Activated T-helper 1 cell treated with anti-CD3 and anti-CD28 coated beads, Interleukin-12 subunit alpha, Interleukin-12 subunit beta, Interleukin-2, Interleukin-4 antibody, amounts not matched to agents 30 ng/mL and 10 ng/mL and 1 ng/mL, durations not matched to agents 14 hours and 24 hours and 36 hours (primary cell): ENCODE data around the gene GTF3C4. TPM values are rescaled to one million over a fixed set of nuclear protein-coding genes. Genes with fewer than 3 reads are reported as not detected.

ENCODE experiments used
- DNase-seq: peaks from one replicate; pipeline ENCODE4 v3.0.0; 2021; ENCODE audit warnings: low spot score
- H3K27ac Mint-ChIP-seq: one replicate; pipeline ENCODE4 v1.8.0; 2021; ENCODE audit warnings: mild to moderate bottlenecking, mixed read lengths
- H3K27me3 Mint-ChIP-seq: one replicate; pipeline ENCODE4 v1.8.0; 2022; ENCODE audit warnings: mild to moderate bottlenecking, moderate library complexity, mixed read lengths; ENCODE audit not compliant: insufficient read depth
- H3K36me3 Mint-ChIP-seq: one replicate; pipeline ENCODE4 v1.8.0; 2021; ENCODE audit warnings: low read depth, mixed read lengths
- H3K4me1 Mint-ChIP-seq: one replicate; pipeline ENCODE4 v1.8.0; 2021; ENCODE audit warnings: low read depth, mixed read lengths
- H3K4me3 Mint-ChIP-seq: one replicate; pipeline ENCODE4 v1.8.0; 2021; ENCODE audit warnings: mild to moderate bottlenecking, moderate library complexity, mixed read lengths
- H3K9me3 Mint-ChIP-seq: one replicate; pipeline ENCODE4 v1.8.0; 2021; ENCODE audit warnings: mixed read lengths
- intact Hi-C: fragments of 100-400 bp; cut with micrococcal nuclease; formaldehyde crosslinking; loops from one replicate; pipeline ENCODE4 v1.15.1; 2024
- total RNA-seq: library from RNA; stranded (reverse); gene quantifications from 2 replicates; pipeline ENCODE4 v1.2.3, GENCODE V29; 2022

Gene GTF3C4
- total RNA-seq, 1 donor from 2014 or later, result 20.1 TPM

GRCh38 chr9:132731230-132731629 is 61.0 kb downstream of the GTF3C4 start:
- intact Hi-C loops, result no loop called here
- peaks cover 6% of the 10 kb centered on the region for H3K27me3 Mint-ChIP-seq
- DNase-seq, result no peak
- no peak overlapping the region for H3K4me3 Mint-ChIP-seq
- H3K9me3 Mint-ChIP-seq, result no peaks in the 10 kb centered on the region
- no peaks in the 10 kb centered on the region for H3K4me1 Mint-ChIP-seq
- H3K36me3 Mint-ChIP-seq, result no peaks in the 10 kb centered on the region
- no peak overlapping the region for H3K27ac Mint-ChIP-seq

GRCh38 chr9:132732326-132733259 is 62.3 kb downstream of the GTF3C4 start:
- no peaks in the 10 kb centered on the region for H3K36me3 Mint-ChIP-seq
- no peak overlapping the region for H3K4me3 Mint-ChIP-seq
- H3K9me3 Mint-ChIP-seq, result no peaks in the 10 kb centered on the region
- intact Hi-C loops, result no loop called here
- no peak overlapping the region for H3K27ac Mint-ChIP-seq
- peaks cover 4% of the 10 kb centered on the region for H3K27me3 Mint-ChIP-seq
- DNase-seq, result no peak
- no peaks in the 10 kb centered on the region for H3K4me1 Mint-ChIP-seq

GRCh38 chr9:132733260-132733815 is 63.1 kb downstream of the GTF3C4 start:
- H3K4me1 Mint-ChIP-seq, result no peaks in the 10 kb centered on the region

GRCh38 chr9:132739710-132740310 is 69.5 kb downstream of the GTF3C4 start:
- H3K4me3 Mint-ChIP-seq, result no peak overlapping the region
- peaks cover 22% of the 10 kb centered on the region for H3K27me3 Mint-ChIP-seq
- H3K9me3 Mint-ChIP-seq, result no peaks in the 10 kb centered on the region
- intact Hi-C loops, result no loop called here
- H3K4me1 Mint-ChIP-seq, result no peaks in the 10 kb centered on the region
- H3K27ac Mint-ChIP-seq, result no peak overlapping the region
- no peaks in the 10 kb centered on the region for H3K36me3 Mint-ChIP-seq
- no peak for DNase-seq

More at GRCh38 chr9:132733260-132733815, 63.1 kb downstream of the GTF3C4 start:
- no peak for DNase-seq
- intact Hi-C loops, result no loop called here
- Mint-ChIP-seq H3K27ac (no peak overlapping the region), H3K9me3 (no peaks in the 10 kb centered on the region), H3K36me3 (no peaks in the 10 kb centered on the region), H3K4me3 (no peak overlapping the region), H3K27me3 (peaks cover 4% of the 10 kb centered on the region)

- no peak for DNase-seq
- H3K36me3 Mint-ChIP-seq, result no peaks in the 10 kb centered on the region
- H3K4me3 Mint-ChIP-seq, result no peak overlapping the region
- H3K9me3 Mint-ChIP-seq, result no peaks in the 10 kb centered on the region
- no peak overlapping the region for H3K27ac Mint-ChIP-seq
- intact Hi-C loops, result no loop called here
- H3K27me3 Mint-ChIP-seq, result peaks cover 31% of the 10 kb centered on the region
- H3K4me1 Mint-ChIP-seq, result no peaks in the 10 kb centered on the region
Observed at GRCh38 chr9:132740526-132741309, 70.5 kb downstream of the GTF3C4 start.

GRCh38 chr9:132742821-132743311 is 72.6 kb downstream of the GTF3C4 start:
- H3K36me3 Mint-ChIP-seq, result no peaks in the 10 kb centered on the region
- no peak for DNase-seq
- no peak overlapping the region for H3K4me3 Mint-ChIP-seq
- no peaks in the 10 kb centered on the region for H3K4me1 Mint-ChIP-seq
- H3K27me3 Mint-ChIP-seq, result peaks cover 42% of the 10 kb centered on the region
- intact Hi-C loops, result no loop called here
- no peak overlapping the region for H3K27ac Mint-ChIP-seq
- no peaks in the 10 kb centered on the region for H3K9me3 Mint-ChIP-seq

- Mint-ChIP-seq H3K9me3 (no peaks in the 10 kb centered on the region), H3K4me1 (no peaks in the 10 kb centered on the region), H3K4me3 (no peak overlapping the region), H3K27ac (no peak overlapping the region), H3K27me3 (peaks cover 45% of the 10 kb centered on the region), H3K36me3 (no peaks in the 10 kb centered on the region)
- intact Hi-C loops, result no loop called here
- DNase-seq, result no peak
Observed at GRCh38 chr9:132743931-132744479, 73.7 kb downstream of the GTF3C4 start.

Other genes starting within 250 kb of the GTF3C4 start
- gene BARHL1, start 87.9 kb upstream of the GTF3C4 start, total RNA-seq, result not detected in 2 replicates
- gene DDX31, start 481 bp upstream of the GTF3C4 start, total RNA-seq, result 32.1 and 34.1 TPM in 2 replicates
- gene AK8, start 207.8 kb downstream of the GTF3C4 start, total RNA-seq, result not detected in 2 replicates
- gene SPACA9, start 208.4 kb downstream of the GTF3C4 start, total RNA-seq, result 0.88 and 0.91 TPM in 2 replicates